Mucosa of rectum (tissue), 2 donors: Measurements from ENCODE around the gene PYCR2.

ENCODE experiments used
- H3K27ac ChIP-seq, 2 donors: one replicate each; pipeline ENCODE4 v1.7.0; 2013; ENCODE audit warnings: inconsistent platforms in 2 of 2, low read depth in 2 of 2, low read length in 2 of 2
- H3K27me3 ChIP-seq, 2 donors: one replicate each; pipeline ENCODE4 v1.7.0; 2013; ENCODE audit warnings: low read length in 2 of 2; ENCODE audit not compliant: control insufficient read depth in 2 of 2, insufficient read depth in 2 of 2
- H3K36me3 ChIP-seq, 2 donors: one replicate each; pipeline ENCODE4 v1.7.0; 2013; ENCODE audit warnings: low read length in 2 of 2; ENCODE audit not compliant: control insufficient read depth in 2 of 2, insufficient read depth in 2 of 2
- H3K4me1 ChIP-seq, 2 donors: one replicate each; pipeline ENCODE4 v1.7.0; 2013; ENCODE audit warnings: low read length in 2 of 2, mild to moderate bottlenecking in 1 of 2; ENCODE audit not compliant: control insufficient read depth in 2 of 2, insufficient read depth in 2 of 2
- H3K4me3 ChIP-seq, 2 donors: one replicate each; pipeline ENCODE4 v1.7.0; 2013; ENCODE audit warnings: low read length in 2 of 2
- H3K9ac ChIP-seq, 2 donors: one replicate each; pipeline ENCODE4 v1.7.0; 2013; ENCODE audit warnings: low read length in 2 of 2, low read depth in 1 of 2, mild to moderate bottlenecking in 1 of 2
- H3K9me3 ChIP-seq, 2 donors: one replicate each; pipeline ENCODE4 v1.7.0; 2013; ENCODE audit warnings: low read length in 2 of 2; ENCODE audit not compliant: control insufficient read depth in 2 of 2
- donor health status: healthy.
- donor health status: Normal muscosa, but diverticular disease.

The PYCR2 gene

DNA sequence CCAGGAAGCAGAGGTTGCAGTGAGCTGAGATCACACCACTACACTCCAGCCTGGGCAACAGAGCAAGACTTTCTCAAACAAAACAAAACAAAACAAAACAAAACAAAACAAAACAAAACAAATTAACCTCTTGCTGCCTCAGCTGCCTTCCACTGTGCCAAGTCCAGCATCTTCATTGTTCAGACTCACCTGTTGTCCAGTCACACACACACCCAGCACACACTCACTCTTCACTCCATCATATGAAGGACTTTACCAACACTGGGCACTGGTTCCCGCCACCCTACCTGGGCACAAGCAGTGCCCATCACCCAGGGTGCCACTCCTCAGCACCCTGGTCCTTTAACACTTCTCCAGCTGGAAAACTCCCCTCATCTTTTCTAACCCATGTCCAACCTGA, 14.6 kb downstream of the PYCR2 start:
- no peaks in the 10 kb centered on the region for H3K9me3 ChIP-seq
- H3K27ac ChIP-seq: peak overlapping the region in 1 of 2 donors; percentile 42
- peaks cover 10 to 24% of the 10 kb centered on the region in 2 donors for H3K4me1 ChIP-seq
- H3K36me3 ChIP-seq: no peaks in the 10 kb centered on the region
- H3K9ac ChIP-seq: no peak overlapping the region
- no peaks in the 10 kb centered on the region for H3K27me3 ChIP-seq
- H3K4me3 ChIP-seq: no peak overlapping the region

DNA sequence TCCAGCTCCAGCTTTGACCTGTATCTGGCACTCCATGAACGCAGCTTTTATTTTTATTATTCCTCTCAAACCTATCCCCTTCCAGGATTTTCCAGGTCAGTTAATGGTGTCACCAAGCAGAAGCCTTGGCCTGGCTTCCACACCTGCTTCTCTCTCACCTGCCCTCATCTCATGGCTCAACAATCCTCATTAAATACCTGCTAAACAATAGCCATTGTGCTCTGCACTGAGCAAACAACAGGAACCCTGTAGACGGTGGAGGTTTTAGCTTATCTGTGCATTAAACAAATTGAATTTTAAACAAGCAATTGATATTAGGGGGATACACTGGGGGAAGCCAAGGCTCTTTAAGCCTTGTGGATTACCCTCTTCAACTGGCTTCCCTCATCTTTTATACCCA, 15.3 kb downstream of the PYCR2 start:
- H3K9ac ChIP-seq: no peak overlapping the region
- H3K9me3 ChIP-seq: no peaks in the 10 kb centered on the region
- H3K4me1 ChIP-seq: peaks cover 10 to 24% of the 10 kb centered on the region in 2 donors
- peak overlapping the region in 1 of 2 donors; percentile 25 for H3K27ac ChIP-seq
- H3K4me3 ChIP-seq: no peak overlapping the region
- H3K27me3 ChIP-seq: no peaks in the 10 kb centered on the region
- H3K36me3 ChIP-seq: no peaks in the 10 kb centered on the region

DNA sequence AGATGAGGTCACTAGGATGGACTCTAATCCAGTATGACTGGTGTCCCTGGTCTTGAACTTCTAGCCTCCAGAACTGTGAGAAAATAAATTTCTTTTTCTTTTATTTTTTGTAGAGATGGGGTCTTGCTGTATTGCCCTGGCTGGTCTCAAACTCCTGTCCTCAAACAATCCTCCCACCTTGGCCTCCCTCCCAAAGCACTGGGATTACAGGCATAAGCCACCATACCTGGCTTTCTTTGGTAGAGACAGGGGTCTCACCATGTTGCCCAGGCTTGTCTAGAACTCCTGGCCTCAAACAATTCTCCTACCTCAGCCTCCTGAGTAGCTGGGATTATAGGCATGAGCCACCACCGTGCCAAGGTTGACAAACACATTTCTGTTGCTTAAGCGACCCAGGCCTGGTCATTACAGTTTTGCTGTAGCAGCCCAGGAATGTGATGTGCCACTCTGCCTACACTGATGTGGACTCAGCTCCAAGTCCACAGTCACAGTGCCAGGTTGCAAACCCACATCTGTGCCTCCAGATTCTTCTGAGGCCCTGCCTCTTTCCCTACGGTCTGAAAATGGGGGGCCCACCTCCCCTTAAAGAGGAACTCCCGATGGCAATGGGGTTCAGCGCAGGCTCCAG, 15.9 kb downstream of the PYCR2 start:
- Histone ChIP-seq H3K9ac (no peak overlapping the region), H3K4me3 (no peak overlapping the region), H3K27ac (peak overlapping the region in 1 of 2 donors; percentile 25), H3K9me3 (no peaks in the 10 kb centered on the region), H3K36me3 (no peaks in the 10 kb centered on the region), H3K4me1 (peaks cover 10 to 24% of the 10 kb centered on the region in 2 donors), H3K27me3 (no peaks in the 10 kb centered on the region)

DNA sequence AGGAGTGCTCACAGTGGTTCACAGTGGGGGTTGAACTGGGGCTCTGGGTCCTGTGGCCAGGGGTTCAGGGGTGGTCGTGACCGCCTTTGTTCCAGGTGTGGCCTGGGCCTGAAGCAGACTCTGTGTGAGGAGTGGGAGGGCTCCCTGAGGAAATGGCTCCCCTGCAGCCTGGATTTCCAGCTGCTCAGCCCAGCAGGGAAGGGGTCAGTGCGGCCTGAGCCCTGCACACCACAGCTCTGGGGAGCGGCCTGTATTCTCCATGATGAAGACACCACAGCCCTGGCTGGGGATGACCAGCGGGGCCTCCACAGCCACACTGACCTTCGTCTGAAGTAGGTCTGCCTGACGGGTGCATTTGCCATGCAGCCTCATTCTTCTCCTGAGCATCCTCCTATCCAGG, 16.7 kb downstream of the PYCR2 start:
- H3K4me1 ChIP-seq: peaks cover 10 to 24% of the 10 kb centered on the region in 2 donors
- H3K27me3 ChIP-seq: no peaks in the 10 kb centered on the region
- H3K9me3 ChIP-seq: no peaks in the 10 kb centered on the region
- H3K4me3 ChIP-seq: no peak overlapping the region
- no peak overlapping the region for H3K9ac ChIP-seq
- no peaks in the 10 kb centered on the region for H3K36me3 ChIP-seq
- no peak overlapping the region for H3K27ac ChIP-seq

DNA sequence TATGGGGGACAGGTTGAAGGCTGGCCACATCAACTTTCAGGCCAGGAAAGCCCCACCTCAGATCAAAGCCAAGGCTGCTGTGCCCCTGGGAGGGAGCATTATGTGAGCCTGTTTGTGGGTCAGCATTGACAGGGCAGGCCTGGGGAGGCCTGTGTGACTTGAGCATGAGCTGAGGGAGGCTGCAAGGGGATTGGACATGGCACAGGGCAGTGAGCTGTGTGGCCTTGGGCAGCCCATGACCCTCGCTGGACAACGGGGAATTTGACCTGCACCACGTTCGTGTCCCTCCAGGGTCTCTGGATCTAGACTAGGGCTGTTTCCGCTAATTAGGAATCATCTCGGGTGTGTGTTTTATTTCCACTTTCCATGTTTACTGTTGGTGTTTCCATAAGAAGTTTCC, 17.6 kb downstream of the PYCR2 start:
- H3K9ac ChIP-seq: no peak overlapping the region
- H3K36me3 ChIP-seq: no peaks in the 10 kb centered on the region
- no peaks in the 10 kb centered on the region for H3K27me3 ChIP-seq
- no peak overlapping the region for H3K27ac ChIP-seq
- H3K4me3 ChIP-seq: no peak overlapping the region
- peaks cover 10 to 21% of the 10 kb centered on the region in 2 donors for H3K4me1 ChIP-seq
- no peaks in the 10 kb centered on the region for H3K9me3 ChIP-seq

DNA sequence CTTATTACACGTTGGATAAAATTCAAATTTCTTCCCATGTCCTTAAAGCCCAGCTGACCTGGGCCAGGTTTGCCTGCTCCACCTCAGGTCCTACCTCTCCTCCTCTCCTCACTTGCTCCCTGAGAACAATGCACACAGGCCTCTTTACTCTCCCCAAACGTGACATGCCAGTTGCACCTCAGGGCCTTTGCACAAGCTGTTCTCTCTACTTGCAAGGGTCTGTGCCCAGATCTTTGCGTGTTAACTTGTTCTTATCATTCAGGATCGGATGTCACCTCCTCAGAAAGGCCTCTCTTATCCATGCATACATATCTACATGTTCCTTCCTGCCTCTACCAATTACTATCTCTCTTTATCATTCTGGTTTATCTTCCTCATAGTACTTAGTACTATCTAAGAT, 20.4 kb downstream of the PYCR2 start:
- Histone ChIP-seq H3K27ac (no peak overlapping the region), H3K27me3 (no peaks in the 10 kb centered on the region), H3K36me3 (no peaks in the 10 kb centered on the region), H3K4me3 (no peak overlapping the region), H3K9ac (no peak overlapping the region), H3K9me3 (no peaks in the 10 kb centered on the region), H3K4me1 (peaks cover under 1 to 5% of the 10 kb centered on the region in 2 donors)

DNA sequence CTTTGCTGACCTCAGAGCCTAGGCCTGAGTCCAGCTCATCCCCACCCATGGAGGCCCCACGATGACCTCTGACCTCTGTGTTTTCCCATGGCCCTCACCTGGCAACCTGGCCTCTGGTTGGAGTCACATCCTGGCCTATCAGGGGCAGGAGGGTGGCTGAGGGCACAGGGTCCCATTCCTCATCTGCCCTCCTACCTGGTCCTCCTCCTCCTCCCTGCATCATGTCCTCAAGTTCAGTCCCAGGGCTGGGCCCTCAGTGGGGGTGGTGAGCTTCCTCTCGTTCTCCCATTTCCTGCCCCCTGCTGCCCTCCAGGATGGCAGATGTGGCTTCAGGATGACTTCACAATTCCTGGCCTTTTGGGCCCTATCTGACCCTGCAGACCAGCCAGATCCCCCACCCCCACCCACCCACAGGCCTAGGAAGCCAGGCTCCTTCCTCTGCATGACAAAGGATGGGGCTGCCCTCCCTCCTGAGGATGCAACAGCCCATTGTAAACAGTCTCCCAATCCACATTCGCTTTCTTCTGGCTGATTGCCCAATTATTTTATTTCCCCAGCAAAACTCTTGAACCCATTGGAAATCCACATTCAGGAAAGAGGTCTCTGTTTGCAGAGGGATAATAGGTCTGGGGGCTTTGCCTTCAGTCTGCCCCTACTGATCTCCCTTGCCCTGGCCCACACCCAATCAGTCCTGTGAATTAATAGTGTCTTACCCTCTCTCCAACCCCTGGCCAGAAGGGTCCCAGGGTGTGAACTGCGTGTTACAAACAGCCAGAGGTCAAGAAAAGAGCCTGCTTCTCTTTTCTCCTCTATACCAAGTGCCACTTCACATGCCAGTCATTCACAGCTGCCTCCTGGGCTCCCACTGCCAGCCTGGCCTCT, 24.8 kb downstream of the PYCR2 start:
- Histone ChIP-seq H3K27ac (no peak overlapping the region), H3K4me3 (no peak overlapping the region), H3K9me3 (no peaks in the 10 kb centered on the region), H3K27me3 (no peaks in the 10 kb centered on the region), H3K4me1 (peaks cover 21 to 26% of the 10 kb centered on the region in 2 donors), H3K9ac (no peak overlapping the region), H3K36me3 (no peaks in the 10 kb centered on the region)

DNA sequence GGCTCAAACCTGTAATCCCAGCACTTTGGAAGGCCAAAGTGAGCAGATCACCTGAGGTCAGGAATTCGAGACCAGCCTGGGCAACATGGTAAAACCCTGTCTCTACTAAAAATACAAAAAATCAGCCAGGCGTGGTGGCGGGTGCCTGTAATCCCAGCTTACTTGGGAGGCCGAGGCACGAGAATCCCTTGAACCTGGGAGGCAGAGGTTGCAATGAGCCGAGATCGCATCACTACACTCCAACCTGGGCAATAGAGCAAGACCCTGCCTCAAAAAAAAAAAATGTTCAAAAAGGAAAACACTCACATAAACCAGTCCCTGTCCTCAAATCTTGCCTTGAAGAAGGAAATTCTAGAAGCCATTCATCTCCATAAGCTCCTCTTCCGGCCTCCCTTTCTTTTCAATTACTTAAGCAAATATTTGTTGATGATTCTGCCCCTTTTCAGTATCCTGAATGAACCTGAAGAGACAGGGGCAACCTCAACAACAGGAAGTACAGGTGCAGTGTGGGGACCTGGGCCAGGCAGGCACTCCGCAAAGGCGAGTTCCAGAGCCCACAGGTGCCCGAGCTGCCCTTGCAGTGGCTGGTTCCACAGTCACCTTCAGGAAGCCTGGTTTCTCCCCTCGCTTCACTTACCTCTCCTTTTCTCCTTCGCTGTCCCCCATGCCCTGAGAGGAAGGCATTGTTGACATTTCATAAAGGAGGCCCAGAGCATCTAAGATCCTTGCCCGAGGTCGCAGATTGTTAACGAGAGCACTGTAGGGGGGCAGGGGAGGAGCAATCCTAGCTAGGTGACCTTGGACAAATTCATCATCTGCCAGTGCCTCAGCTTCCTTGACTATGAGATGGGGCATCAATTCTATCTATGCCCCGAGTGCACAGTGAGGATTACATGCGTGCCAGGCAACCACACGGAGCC, 26.2 kb downstream of the PYCR2 start:
- Histone ChIP-seq H3K9ac (peak overlapping the region; percentile 6 to 36), H3K27ac (peak overlapping the region; percentile 81 to 84), H3K4me1 (peaks cover 21 to 26% of the 10 kb centered on the region in 2 donors), H3K27me3 (no peaks in the 10 kb centered on the region), H3K9me3 (no peaks in the 10 kb centered on the region), H3K4me3 (no peak overlapping the region), H3K36me3 (no peaks in the 10 kb centered on the region)

DNA sequence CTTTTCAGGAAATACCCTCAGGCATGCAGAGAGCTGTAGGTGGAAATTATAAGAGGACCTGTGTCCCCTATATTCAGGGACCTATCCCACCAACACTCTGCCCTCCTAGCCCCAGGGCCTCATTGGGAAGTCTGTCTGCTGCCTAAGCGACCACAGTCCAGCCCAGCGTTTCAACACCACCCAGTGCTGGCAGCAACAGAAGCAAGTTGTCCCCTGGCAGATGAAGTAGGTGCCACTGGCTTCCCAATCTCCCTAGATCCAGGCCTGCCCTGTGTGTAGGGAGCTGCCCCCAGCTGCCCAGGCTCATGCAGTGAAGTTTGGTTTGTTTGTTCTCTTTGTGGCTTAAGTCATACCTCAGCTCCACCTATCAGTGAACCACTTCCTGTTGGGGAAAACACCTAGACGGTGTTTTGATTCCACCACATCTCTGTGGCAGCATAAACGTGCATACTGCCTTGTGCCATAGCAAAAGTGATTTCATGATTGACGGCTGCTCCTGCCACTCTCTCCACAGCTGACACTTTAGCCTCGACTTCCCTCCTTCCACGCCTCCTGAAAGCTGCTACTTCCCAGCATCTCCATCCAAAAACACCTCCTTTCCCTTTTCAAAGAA, 27.0 kb downstream of the PYCR2 start:
- H3K9ac ChIP-seq: peak overlapping the region; percentile 1 to 62

More for the DNA sequence above, 27.0 kb downstream of the PYCR2 start:
- H3K36me3 ChIP-seq: no peaks in the 10 kb centered on the region
- H3K27me3 ChIP-seq: no peaks in the 10 kb centered on the region
- H3K4me3 ChIP-seq: peak overlapping the region; percentile 19 to 34
- peak overlapping the region; percentile 81 to 84 for H3K27ac ChIP-seq
- H3K4me1 ChIP-seq: peaks cover 24 to 26% of the 10 kb centered on the region in 2 donors
- no peaks in the 10 kb centered on the region for H3K9me3 ChIP-seq
